ENCODE results near the gene CPA2. TPM values are rescaled to one million over a fixed set of nuclear protein-coding genes. Genes with fewer than 3 reads are reported as not detected.

CPA2 gene
- total and polyA plus RNA-seq, 2 donors from 2014 or later: not detected

- TF ChIP-seq, protein P1, sequence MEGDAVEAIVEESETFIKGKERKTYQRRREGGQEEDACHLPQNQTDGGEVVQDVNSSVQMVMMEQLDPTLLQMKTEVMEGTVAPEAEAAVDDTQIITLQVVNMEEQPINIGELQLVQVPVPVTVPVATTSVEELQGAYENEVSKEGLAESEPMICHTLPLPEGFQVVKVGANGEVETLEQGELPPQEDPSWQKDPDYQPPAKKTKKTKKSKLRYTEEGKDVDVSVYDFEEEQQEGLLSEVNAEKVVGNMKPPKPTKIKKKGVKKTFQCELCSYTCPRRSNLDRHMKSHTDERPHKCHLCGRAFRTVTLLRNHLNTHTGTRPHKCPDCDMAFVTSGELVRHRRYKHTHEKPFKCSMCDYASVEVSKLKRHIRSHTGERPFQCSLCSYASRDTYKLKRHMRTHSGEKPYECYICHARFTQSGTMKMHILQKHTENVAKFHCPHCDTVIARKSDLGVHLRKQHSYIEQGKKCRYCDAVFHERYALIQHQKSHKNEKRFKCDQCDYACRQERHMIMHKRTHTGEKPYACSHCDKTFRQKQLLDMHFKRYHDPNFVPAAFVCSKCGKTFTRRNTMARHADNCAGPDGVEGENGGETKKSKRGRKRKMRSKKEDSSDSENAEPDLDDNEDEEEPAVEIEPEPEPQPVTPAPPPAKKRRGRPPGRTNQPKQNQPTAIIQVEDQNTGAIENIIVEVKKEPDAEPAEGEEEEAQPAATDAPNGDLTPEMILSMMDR (IDR thresholded peaks at IDR 0.05; ENCODE audit: borderline replicate concordance, extremely low read depth, insufficient read depth): no peak
- Histone ChIP-seq H3K27ac (ENCODE audit: low read depth in 2 of 2, low read length in 2 of 2) (no peak overlapping the region), H3K9me3 (ENCODE audit: control insufficient read depth in 2 of 3, insufficient read depth in 1 of 3, low read length in 3 of 3) (peaks cover 0 to 8% (median 0%) of the 10 kb centered on the region in 3 donors), H3K4me1 (ENCODE audit: control insufficient read depth in 2 of 3, insufficient read depth in 2 of 3, low read depth in 1 of 3, low read length in 3 of 3) (no peaks in the 10 kb centered on the region), H3K36me3 (ENCODE audit: control insufficient read depth in 2 of 3, insufficient read depth in 3 of 3, low read length in 3 of 3) (no peaks in the 10 kb centered on the region), H3K9ac (ENCODE audit: low read length in 3 of 3) (no peak overlapping the region), H3K4me3 (ENCODE audit: low read length in 3 of 3) (no peak overlapping the region), H3K27me3 (ENCODE audit: control insufficient read depth, insufficient read depth, low read length) (no peaks in the 10 kb centered on the region)
- intact Hi-C loops (cut with DNase I): no loop called here
- no peak for FAIRE-seq
- no peak for DNase-seq
Measured at GRCh38 chr7:130263130-130263529, 3.5 kb upstream of the CPA2 start.

GRCh38 chr7:130266961-130267321, 278 bp downstream of the CPA2 start:
- no peak overlapping the region for H3K9ac ChIP-seq (ENCODE audit: low read length in 3 of 3)
- no peaks in the 10 kb centered on the region for H3K9me3 ChIP-seq (ENCODE audit: control insufficient read depth in 2 of 3, insufficient read depth in 1 of 3, low read length in 3 of 3)
- H3K4me1 ChIP-seq (ENCODE audit: control insufficient read depth in 2 of 3, insufficient read depth in 2 of 3, low read depth in 1 of 3, low read length in 3 of 3): no peaks in the 10 kb centered on the region
- DNase-seq (no peak), FAIRE-seq (no peak)
- H3K27ac ChIP-seq (ENCODE audit: low read depth in 2 of 2, low read length in 2 of 2): no peak overlapping the region
- TF ChIP-seq, protein P1 (IDR thresholded peaks at IDR 0.05; ENCODE audit: borderline replicate concordance, extremely low read depth, insufficient read depth): no peak
- intact Hi-C loops (cut with DNase I): no loop called here
- H3K4me3 ChIP-seq (ENCODE audit: low read length in 3 of 3): no peak overlapping the region
- H3K27me3 ChIP-seq (ENCODE audit: control insufficient read depth, insufficient read depth, low read length): no peaks in the 10 kb centered on the region
- no peaks in the 10 kb centered on the region for H3K36me3 ChIP-seq (ENCODE audit: control insufficient read depth in 2 of 3, insufficient read depth in 3 of 3, low read length in 3 of 3)

- H3K36me3 ChIP-seq (ENCODE audit: control insufficient read depth in 2 of 3, insufficient read depth in 3 of 3, low read length in 3 of 3): no peaks in the 10 kb centered on the region
- no peaks in the 10 kb centered on the region for H3K9me3 ChIP-seq (ENCODE audit: control insufficient read depth in 2 of 3, insufficient read depth in 1 of 3, low read length in 3 of 3)
- peaks cover 0 to 2% (median 0%) of the 10 kb centered on the region in 3 donors for H3K4me1 ChIP-seq (ENCODE audit: control insufficient read depth in 2 of 3, insufficient read depth in 2 of 3, low read depth in 1 of 3, low read length in 3 of 3)
- DNase-seq (no peak), FAIRE-seq (no peak)
- TF ChIP-seq, protein P1 (IDR thresholded peaks at IDR 0.05; ENCODE audit: borderline replicate concordance, extremely low read depth, insufficient read depth): no peak
- H3K27me3 ChIP-seq (ENCODE audit: control insufficient read depth, insufficient read depth, low read length): no peaks in the 10 kb centered on the region
- H3K9ac ChIP-seq (ENCODE audit: low read length in 3 of 3): no peak overlapping the region
- no peak overlapping the region for H3K27ac ChIP-seq (ENCODE audit: low read depth in 2 of 2, low read length in 2 of 2)
- H3K4me3 ChIP-seq (ENCODE audit: low read length in 3 of 3): no peak overlapping the region
- intact Hi-C loops (cut with DNase I): no loop called here
Measured at GRCh38 chr7:130268463-130269317, 2.0 kb downstream of the CPA2 start.

All from kidney (tissue), 14 donors.